ENCODE results near the gene IL1B. TPM values are rescaled to one million over a fixed set of nuclear protein-coding genes. Genes with fewer than 3 reads are reported as not detected.

IL1B gene
- total and polyA plus RNA-seq, 12 donors, result 0.14 to 10.3 (median 0.64) TPM; not detected in 1

GRCh38 chr2:112813280-112813966 is 23.2 kb downstream of the IL1B start:
- no peaks in the 10 kb centered on the region for H3K9me3 ChIP-seq
- no peak for TF ChIP-seq CTCF (IDR thresholded peaks at IDR 0.05)
- peak overlapping the region in 3 of 10 donors; percentile 5 to 14 (median 10) for H3K27ac ChIP-seq
- intact Hi-C loops (cut with DNase I), result loop anchor here in 3 of 10 donors (2.0 to 5.0 kb wide), 3 partner anchors 46 to 55 kb away; no protein-coding TSS in a partner anchor
- peak in 1 of 8 donors; percentile 19 for ATAC-seq
- H3K27me3 ChIP-seq, result no peaks in the 10 kb centered on the region
- H3K4me1 ChIP-seq, result peaks cover 0 to 46% (median 27%) of the 10 kb centered on the region in 9 donors
- no peak for DNase-seq
- H3K4me3 ChIP-seq, result no peak overlapping the region
- 73 to 74% methylated on average over 10 of the region's 10 CpGs for WGBS, 2 donors
- no peaks in the 10 kb centered on the region for H3K36me3 ChIP-seq

GRCh38 chr2:112812318-112813267 is 24.0 kb downstream of the IL1B start:
- TF ChIP-seq CTCF (IDR thresholded peaks at IDR 0.05), result no peak
- Histone ChIP-seq H3K27ac (peak overlapping the region in 6 of 10 donors; percentile 14 to 69 (median 41)), H3K9me3 (peaks cover 0 to 7% (median 0%) of the 10 kb centered on the region in 11 donors), H3K4me3 (no peak overlapping the region), H3K4me1 (peaks cover 0 to 39% (median 27%) of the 10 kb centered on the region in 9 donors), H3K36me3 (no peaks in the 10 kb centered on the region), H3K27me3 (no peaks in the 10 kb centered on the region)
- peak in 2 of 8 donors; percentile 31 to 67 for ATAC-seq
- 59 to 63% methylated on average over 14 of the region's 14 CpGs for WGBS, 2 donors
- intact Hi-C loops (cut with DNase I), result loop anchor here in 3 of 10 donors (2.0 to 5.0 kb wide), 3 partner anchors 45 to 56 kb away; no protein-coding TSS in a partner anchor
- DNase-seq, result no peak

- Histone ChIP-seq H3K9me3 (peaks cover 0 to 13% (median 0%) of the 10 kb centered on the region in 11 donors), H3K36me3 (no peaks in the 10 kb centered on the region), H3K4me3 (no peak overlapping the region), H3K27me3 (no peaks in the 10 kb centered on the region), H3K27ac (peak overlapping the region in 7 of 10 donors; percentile 5 to 69 (median 41)), H3K4me1 (peaks cover 0 to 35% (median 27%) of the 10 kb centered on the region in 9 donors)
- ATAC-seq (peak; percentile 83 to 96 (median 88)), DNase-seq (peak in 1 of 2 donors; percentile 63)
- intact Hi-C loops (cut with DNase I), result loop anchor here in 3 of 10 donors (2.0 to 5.0 kb wide), 3 partner anchors 45 to 57 kb away; no protein-coding TSS in a partner anchor
- TF ChIP-seq CTCF (IDR thresholded peaks at IDR 0.05), result no peak
- WGBS, 2 donors, result 40 to 54% methylated on average over 7 of the region's 7 CpGs
Observed at GRCh38 chr2:112811841-112812306, 24.7 kb downstream of the IL1B start.
